H9 (cell line): ENCODE data around the gene TNFRSF11A. TPM values are rescaled to one million over a fixed set of nuclear protein-coding genes. Genes with fewer than 3 reads are reported as not detected.

Experiments used
- DNase-seq: peaks from one replicate; pipeline ENCODE4 v3.0.0-alpha.2; 2017
- H2AFZ ChIP-seq: one replicate; pipeline ENCODE4 v1.6.1; 2013; ENCODE audit warnings: mild to moderate bottlenecking, low read length, control low read depth, moderate library complexity
- H2AK5ac ChIP-seq: 2 replicates; pipeline ENCODE4 v1.6.1; 2013; ENCODE audit warnings: low read length, control low read depth, mixed read lengths; ENCODE audit not compliant: insufficient read length
- H2BK120ac ChIP-seq: one replicate; pipeline ENCODE4 v1.6.1; 2013; ENCODE audit warnings: low read depth, mild to moderate bottlenecking, low read length, control low read depth, inconsistent platforms; ENCODE audit not compliant: poor library complexity, severe bottlenecking
- H2BK12ac ChIP-seq: 2 replicates; pipeline ENCODE4 v1.6.1; 2013; ENCODE audit warnings: low read length, control low read depth, mixed read lengths, low read depth; ENCODE audit not compliant: insufficient read length
- H2BK15ac ChIP-seq: 2 replicates; pipeline ENCODE4 v1.6.1; 2013; ENCODE audit warnings: low read depth, low read length, control low read depth
- H2BK20ac ChIP-seq: one replicate; pipeline ENCODE4 v1.6.1; 2013; ENCODE audit warnings: low read depth, mild to moderate bottlenecking, low read length, control low read depth, inconsistent platforms; ENCODE audit not compliant: poor library complexity, severe bottlenecking
- H2BK5ac ChIP-seq: 2 replicates; pipeline ENCODE4 v1.6.1; 2013; ENCODE audit warnings: low read length, control low read depth, mixed read lengths; ENCODE audit not compliant: insufficient read length
- H3K14ac ChIP-seq: 2 replicates; pipeline ENCODE4 v1.6.1; 2013; ENCODE audit warnings: low read length, control low read depth; ENCODE audit not compliant: insufficient read depth
- H3K18ac ChIP-seq: 2 replicates; pipeline ENCODE4 v1.6.1; 2013; ENCODE audit warnings: low read depth, mild to moderate bottlenecking, mixed read lengths, low read length, control low read depth; ENCODE audit not compliant: insufficient read length
- H3K23ac ChIP-seq: 2 replicates; pipeline ENCODE4 v1.6.1; 2013; ENCODE audit warnings: low read length, control low read depth, mixed read lengths, low read depth; ENCODE audit not compliant: insufficient read length
- H3K23me2 ChIP-seq: 2 replicates; pipeline ENCODE4 v1.6.1; 2013; ENCODE audit warnings: low read depth, mild to moderate bottlenecking, mixed read lengths, low read length, control low read depth; ENCODE audit not compliant: insufficient read length, poor library complexity, severe bottlenecking
- H3K27ac ChIP-seq: 2 replicates; pipeline ENCODE4 v1.5.1; 2013; ENCODE audit warnings: low read length, control low read depth, mixed read lengths, low read depth; ENCODE audit not compliant: insufficient read length
- H3K27me3 ChIP-seq: 2 replicates; pipeline ENCODE4 v1.6.1; 2013; ENCODE audit warnings: low read length, control low read depth, inconsistent platforms; ENCODE audit not compliant: insufficient read depth
- H3K4ac ChIP-seq: 2 replicates; pipeline ENCODE4 v1.6.1; 2013; ENCODE audit warnings: low read depth, mild to moderate bottlenecking, control low read depth, inconsistent platforms, low read length, moderate library complexity
- H3K4me1 ChIP-seq: 2 replicates; pipeline ENCODE4 v1.6.1; 2013; ENCODE audit warnings: low read length, control low read depth, inconsistent platforms; ENCODE audit not compliant: insufficient read depth
- H3K4me2 ChIP-seq: 2 replicates; pipeline ENCODE4 v1.6.1; 2013; ENCODE audit warnings: low read length, control low read depth, mixed read lengths; ENCODE audit not compliant: insufficient read length, insufficient read depth
- H3K56ac ChIP-seq: 2 replicates; pipeline ENCODE4 v1.6.1; 2013; ENCODE audit warnings: low read depth, mild to moderate bottlenecking, mixed read lengths, low read length, control low read depth; ENCODE audit not compliant: insufficient read length
- H3K79me1 ChIP-seq: 2 replicates; pipeline ENCODE4 v1.6.1; 2013; ENCODE audit warnings: low read depth, mild to moderate bottlenecking, moderate library complexity, low read length, control low read depth, inconsistent platforms; ENCODE audit not compliant: insufficient read depth, poor library complexity, severe bottlenecking
- H3K79me2 ChIP-seq: 2 replicates; pipeline ENCODE4 v1.6.1; 2013; ENCODE audit warnings: low read length, control low read depth, inconsistent platforms; ENCODE audit not compliant: insufficient read depth
- H3K9ac ChIP-seq: 2 replicates; pipeline ENCODE4 v1.6.1; 2013; ENCODE audit warnings: low read length, control low read depth, mixed read lengths; ENCODE audit not compliant: insufficient read length; ENCODE audit errors: extremely low read depth
- H3K9me3 ChIP-seq: one replicate; pipeline ENCODE4 v1.6.1; 2013; ENCODE audit warnings: low read depth, low read length, inconsistent platforms; ENCODE audit not compliant: control insufficient read depth
- H3T11ph ChIP-seq: one replicate; pipeline ENCODE4 v1.6.1; 2013; ENCODE audit warnings: mild to moderate bottlenecking, low read length, control low read depth, inconsistent platforms
- H4K20me1 ChIP-seq: one replicate; pipeline ENCODE4 v1.6.1; 2013; ENCODE audit not compliant: control insufficient read depth, insufficient read length, insufficient read depth
- H4K5ac ChIP-seq: 2 replicates; pipeline ENCODE4 v1.6.1; 2013; ENCODE audit warnings: low read depth, mild to moderate bottlenecking, mixed read lengths, low read length, control low read depth; ENCODE audit not compliant: insufficient read length
- H4K8ac ChIP-seq: replicated peaks from 2 replicates; pipeline ENCODE4 v1.6.1; 2013; ENCODE audit warnings: low read length, control low read depth, mixed read lengths, low read depth; ENCODE audit not compliant: insufficient read length
- H4K91ac ChIP-seq: 2 replicates; pipeline ENCODE4 v1.6.1; 2013; ENCODE audit warnings: low read depth, mild to moderate bottlenecking, moderate library complexity, mixed read lengths, low read length, control low read depth; ENCODE audit not compliant: insufficient read length
- H3K27ac Mint-ChIP-seq, 3 experiments: 2 replicates in 2 of 3; 3 replicates in 1 of 3; pipeline ENCODE4 v1.8.0; 2020 to 2021; ENCODE audit warnings: mixed read lengths in 3 of 3, mild to moderate bottlenecking in 1 of 3, moderate library complexity in 1 of 3
- H3K27me3 Mint-ChIP-seq: 2 replicates; pipeline ENCODE4 v1.8.0; 2021; ENCODE audit warnings: low read depth, mild to moderate bottlenecking, moderate library complexity, mixed read lengths
- H3K36me3 Mint-ChIP-seq, 3 experiments: 2 replicates in 2 of 3; 3 replicates in 1 of 3; pipeline ENCODE4 v1.8.0; 2020 to 2021; ENCODE audit warnings: low read depth in 3 of 3, mixed read lengths in 3 of 3; ENCODE audit not compliant: insufficient read depth in 1 of 3
- H3K4me1 Mint-ChIP-seq, 2 experiments: 2 replicates each; pipeline ENCODE4 v1.8.0; 2020; ENCODE audit warnings: mixed read lengths in 2 of 2
- H3K4me3 Mint-ChIP-seq, 2 experiments: 2 replicates in 1 of 2; 3 replicates in 1 of 2; pipeline ENCODE4 v1.8.0; 2020 to 2021; ENCODE audit warnings: mild to moderate bottlenecking in 2 of 2, mixed read lengths in 2 of 2, moderate library complexity in 1 of 2
- H3K9me3 Mint-ChIP-seq, 2 experiments: 2 replicates in 1 of 2; 3 replicates in 1 of 2; pipeline ENCODE4 v1.8.0; 2020; ENCODE audit warnings: mild to moderate bottlenecking in 2 of 2, mixed read lengths in 2 of 2, moderate library complexity in 1 of 2
- WGBS: extraction: QIAGEN DNeasy Blood & Tissue Kit; methylation state at CpG from one replicate; pipeline ENCODE4 v1.1.7; 2013; ENCODE audit warnings: missing lambda C conversion rate, low lambda C conversion rate, mixed read lengths; ENCODE audit not compliant: insufficient read length; ENCODE audit errors: extremely low coverage; 5-methylcytosine and 5-hydroxymethylcytosine counted together
- total RNA-seq: library from RNA; stranded (reverse); gene quantifications from 2 replicates; pipeline ENCODE4 v1.2.1, GENCODE V29; 2021
- TF ChIP-seq, protein P1 (sequence below): fragments of 200-600 bp; sonication (generic); conservative IDR thresholded peaks from 3 replicates; pipeline ENCODE4 v1.8.0; 2021; ENCODE audit warnings: antibody characterized with exemption, mild to moderate bottlenecking

TNFRSF11A gene
- total RNA-seq, 1 experiment from 2014 or later: 7.8 TPM

DNA sequence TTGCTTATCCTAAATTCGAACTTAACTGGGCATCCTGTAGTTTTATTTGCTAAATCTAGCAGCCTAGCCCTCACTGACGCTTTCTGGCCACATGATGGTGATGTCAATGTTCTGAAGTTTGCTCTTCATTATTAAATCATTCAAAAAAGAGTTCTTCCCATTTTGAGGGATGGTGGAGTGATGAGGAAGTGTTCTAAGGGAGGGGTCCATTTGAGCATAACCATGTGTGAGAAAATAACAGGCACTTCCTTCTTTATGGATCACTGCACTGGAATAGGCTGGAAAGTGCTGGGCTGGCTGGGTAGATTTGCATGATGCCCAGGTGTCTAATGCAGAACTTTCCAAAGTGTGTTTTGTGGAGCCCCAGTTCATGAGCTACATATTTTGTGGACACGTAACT lies 74.2 kb downstream of the TNFRSF11A start:
- H4K91ac ChIP-seq: no peak overlapping the region
- H2AK5ac ChIP-seq: no peak overlapping the region
- H3K36me3 Mint-ChIP-seq: peaks cover 5 to 12% (median 9%) of the 10 kb centered on the region in 3 experiments; a peak in 5 of 7 replicates
- H3K79me1 ChIP-seq: no peaks in the 10 kb centered on the region
- H3K4me3 Mint-ChIP-seq: no peak overlapping the region
- H3K27me3 ChIP-seq: no peaks in the 10 kb centered on the region
- no peak overlapping the region for H3K56ac ChIP-seq
- H2AFZ ChIP-seq: no peak overlapping the region
- H2BK12ac ChIP-seq: no peak overlapping the region
- no peak overlapping the region for H4K8ac ChIP-seq
- H3K4me1 ChIP-seq: peaks cover 5% of the 10 kb centered on the region; the same call in 1 of the 2 replicates
- no peak for DNase-seq
- no peak overlapping the region for H3K27ac Mint-ChIP-seq
- no peaks in the 10 kb centered on the region; the same call in 1 of the 2 replicates for H3K27me3 Mint-ChIP-seq
- H3K79me2 ChIP-seq: no peaks in the 10 kb centered on the region
- H2BK5ac ChIP-seq: no peak overlapping the region
- H3K4me1 Mint-ChIP-seq: peaks cover 19 to 27% of the 10 kb centered on the region in 2 experiments
- TF ChIP-seq, protein P1, sequence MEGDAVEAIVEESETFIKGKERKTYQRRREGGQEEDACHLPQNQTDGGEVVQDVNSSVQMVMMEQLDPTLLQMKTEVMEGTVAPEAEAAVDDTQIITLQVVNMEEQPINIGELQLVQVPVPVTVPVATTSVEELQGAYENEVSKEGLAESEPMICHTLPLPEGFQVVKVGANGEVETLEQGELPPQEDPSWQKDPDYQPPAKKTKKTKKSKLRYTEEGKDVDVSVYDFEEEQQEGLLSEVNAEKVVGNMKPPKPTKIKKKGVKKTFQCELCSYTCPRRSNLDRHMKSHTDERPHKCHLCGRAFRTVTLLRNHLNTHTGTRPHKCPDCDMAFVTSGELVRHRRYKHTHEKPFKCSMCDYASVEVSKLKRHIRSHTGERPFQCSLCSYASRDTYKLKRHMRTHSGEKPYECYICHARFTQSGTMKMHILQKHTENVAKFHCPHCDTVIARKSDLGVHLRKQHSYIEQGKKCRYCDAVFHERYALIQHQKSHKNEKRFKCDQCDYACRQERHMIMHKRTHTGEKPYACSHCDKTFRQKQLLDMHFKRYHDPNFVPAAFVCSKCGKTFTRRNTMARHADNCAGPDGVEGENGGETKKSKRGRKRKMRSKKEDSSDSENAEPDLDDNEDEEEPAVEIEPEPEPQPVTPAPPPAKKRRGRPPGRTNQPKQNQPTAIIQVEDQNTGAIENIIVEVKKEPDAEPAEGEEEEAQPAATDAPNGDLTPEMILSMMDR: no peak
- H4K5ac ChIP-seq: no peak overlapping the region
- no peak overlapping the region for H3K4ac ChIP-seq
- WGBS: no CpG with 5 or more reads among the region's 3 CpGs
- H3K27ac ChIP-seq: no peak overlapping the region
- no peaks in the 10 kb centered on the region for H3K9me3 ChIP-seq
- H2BK20ac ChIP-seq: no peak overlapping the region
- H3K4me2 ChIP-seq: no peak overlapping the region
- H4K20me1 ChIP-seq: no peaks in the 10 kb centered on the region
- H3K9me3 Mint-ChIP-seq: peaks cover 15 to 20% of the 10 kb centered on the region in 2 experiments
- H3K23me2 ChIP-seq: no peaks in the 10 kb centered on the region
- no peak overlapping the region for H3K23ac ChIP-seq
- no peak overlapping the region for H3T11ph ChIP-seq
- no peak overlapping the region for H3K9ac ChIP-seq
- H3K18ac ChIP-seq: no peak overlapping the region
- no peak overlapping the region for H2BK15ac ChIP-seq
- H2BK120ac ChIP-seq: no peak overlapping the region
- H3K14ac ChIP-seq: no peak overlapping the region
